DND-41 (cell line): Measurements from ENCODE around the gene LRRC32.

ENCODE experiments used
- EZH2 ChIP-seq: IDR thresholded peaks from 3 replicates; pipeline ENCODE4 v1.6.1; 2012; ENCODE audit warnings: borderline replicate concordance, low read depth, mild to moderate bottlenecking, moderate library complexity, low read length, inconsistent platforms; ENCODE audit not compliant: severe bottlenecking
- TF ChIP-seq, protein P1 (sequence below): IDR thresholded peaks from 2 replicates; pipeline ENCODE4 v1.5.1; 2012; ENCODE audit warnings: borderline replicate concordance, low read length, moderate library complexity, mild to moderate bottlenecking; ENCODE audit not compliant: poor library complexity, severe bottlenecking; ENCODE audit errors: extremely low read depth

DNA sequence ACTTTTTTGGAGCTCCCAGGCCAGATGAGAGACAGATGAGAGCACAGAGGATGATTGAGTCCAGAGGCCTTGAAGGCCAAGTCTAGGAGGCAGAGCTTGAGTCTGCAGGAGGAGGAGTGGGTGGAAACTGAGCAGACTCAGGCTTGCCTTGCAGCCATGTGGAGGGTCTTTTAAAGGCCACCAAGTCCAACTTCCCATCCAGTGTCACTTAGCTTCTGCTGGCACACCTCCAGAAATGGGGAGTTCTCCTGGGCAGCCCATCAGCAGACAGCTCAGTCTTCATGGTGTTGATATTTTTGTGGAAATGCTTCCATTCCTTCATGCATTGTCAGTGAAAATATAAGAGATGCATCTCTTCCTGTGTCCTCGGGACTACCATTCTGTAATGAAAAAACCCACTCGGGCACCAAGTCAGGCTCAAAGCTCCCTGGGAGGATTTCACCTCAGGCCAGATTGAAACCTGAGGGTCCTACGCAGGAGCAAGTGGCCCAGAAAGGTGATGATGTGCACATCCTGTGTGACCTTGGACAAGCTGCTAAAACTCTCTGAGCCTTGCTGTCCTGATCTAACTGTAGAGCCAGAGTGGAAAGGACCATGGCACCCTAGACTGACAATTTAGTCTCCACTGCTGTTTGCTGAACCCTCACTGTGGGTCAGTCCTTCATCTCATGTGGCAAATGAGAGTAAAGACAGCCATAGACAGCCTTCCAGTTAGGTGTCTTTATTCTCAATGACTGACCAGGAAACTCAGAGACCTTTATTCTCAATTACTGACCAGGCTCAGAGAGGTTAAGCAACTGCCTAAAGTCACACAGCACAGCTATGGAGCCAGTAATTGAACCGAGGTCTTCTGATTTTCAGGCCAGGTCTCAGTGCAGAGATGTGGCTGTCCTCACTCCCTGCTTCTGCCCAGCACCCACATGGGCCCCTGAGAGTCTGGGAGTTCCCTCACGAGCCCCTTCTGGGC, 2.9 kb upstream of the LRRC32 start:
- TF ChIP-seq, protein P1, sequence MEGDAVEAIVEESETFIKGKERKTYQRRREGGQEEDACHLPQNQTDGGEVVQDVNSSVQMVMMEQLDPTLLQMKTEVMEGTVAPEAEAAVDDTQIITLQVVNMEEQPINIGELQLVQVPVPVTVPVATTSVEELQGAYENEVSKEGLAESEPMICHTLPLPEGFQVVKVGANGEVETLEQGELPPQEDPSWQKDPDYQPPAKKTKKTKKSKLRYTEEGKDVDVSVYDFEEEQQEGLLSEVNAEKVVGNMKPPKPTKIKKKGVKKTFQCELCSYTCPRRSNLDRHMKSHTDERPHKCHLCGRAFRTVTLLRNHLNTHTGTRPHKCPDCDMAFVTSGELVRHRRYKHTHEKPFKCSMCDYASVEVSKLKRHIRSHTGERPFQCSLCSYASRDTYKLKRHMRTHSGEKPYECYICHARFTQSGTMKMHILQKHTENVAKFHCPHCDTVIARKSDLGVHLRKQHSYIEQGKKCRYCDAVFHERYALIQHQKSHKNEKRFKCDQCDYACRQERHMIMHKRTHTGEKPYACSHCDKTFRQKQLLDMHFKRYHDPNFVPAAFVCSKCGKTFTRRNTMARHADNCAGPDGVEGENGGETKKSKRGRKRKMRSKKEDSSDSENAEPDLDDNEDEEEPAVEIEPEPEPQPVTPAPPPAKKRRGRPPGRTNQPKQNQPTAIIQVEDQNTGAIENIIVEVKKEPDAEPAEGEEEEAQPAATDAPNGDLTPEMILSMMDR, result no peak
- no peak for TF ChIP-seq EZH2
